Transverse colon (tissue), 4 donors: ENCODE results near the gene PDE3B.

Experiments
- EP300 ChIP-seq: sonication (generic); formaldehyde crosslinking; IDR thresholded peaks from one replicate; pipeline ENCODE4 v1.6.1; 2017; ENCODE audit warnings: antibody characterized with exemption, low read depth
- POLR2A ChIP-seq: fragments of 450-650 bp; IDR thresholded peaks from one replicate; pipeline ENCODE4 v1.6.1; 2016; ENCODE audit warnings: antibody characterized with exemption, mild to moderate bottlenecking, moderate library complexity
- POLR2AphosphoS5 ChIP-seq, 3 donors: sonication (generic); formaldehyde crosslinking; IDR thresholded peaks; one replicate each; pipeline ENCODE4 v1.6.1; 2016; ENCODE audit warnings: antibody characterized with exemption in 3 of 3
- TF ChIP-seq, protein P1 (sequence below), 5 experiments: fragments of 200-600 bp in 3 of 5; fragments of 450-650 bp in 2 of 5; sonication (generic) in 3 of 5; IDR thresholded peaks; 1 replicate in 2 of 5; 2 replicates in 3 of 5; pipeline ENCODE4 v1.5.1; 2016 to 2017; ENCODE audit warnings: antibody characterized with exemption in 5 of 5, inconsistent platforms in 3 of 5, mild to moderate bottlenecking in 2 of 5, moderate library complexity in 1 of 5

GRCh38 chr11:14617241-14618027, 26.2 kb upstream of the PDE3B start:
- TF ChIP-seq, protein P1, sequence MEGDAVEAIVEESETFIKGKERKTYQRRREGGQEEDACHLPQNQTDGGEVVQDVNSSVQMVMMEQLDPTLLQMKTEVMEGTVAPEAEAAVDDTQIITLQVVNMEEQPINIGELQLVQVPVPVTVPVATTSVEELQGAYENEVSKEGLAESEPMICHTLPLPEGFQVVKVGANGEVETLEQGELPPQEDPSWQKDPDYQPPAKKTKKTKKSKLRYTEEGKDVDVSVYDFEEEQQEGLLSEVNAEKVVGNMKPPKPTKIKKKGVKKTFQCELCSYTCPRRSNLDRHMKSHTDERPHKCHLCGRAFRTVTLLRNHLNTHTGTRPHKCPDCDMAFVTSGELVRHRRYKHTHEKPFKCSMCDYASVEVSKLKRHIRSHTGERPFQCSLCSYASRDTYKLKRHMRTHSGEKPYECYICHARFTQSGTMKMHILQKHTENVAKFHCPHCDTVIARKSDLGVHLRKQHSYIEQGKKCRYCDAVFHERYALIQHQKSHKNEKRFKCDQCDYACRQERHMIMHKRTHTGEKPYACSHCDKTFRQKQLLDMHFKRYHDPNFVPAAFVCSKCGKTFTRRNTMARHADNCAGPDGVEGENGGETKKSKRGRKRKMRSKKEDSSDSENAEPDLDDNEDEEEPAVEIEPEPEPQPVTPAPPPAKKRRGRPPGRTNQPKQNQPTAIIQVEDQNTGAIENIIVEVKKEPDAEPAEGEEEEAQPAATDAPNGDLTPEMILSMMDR (IDR thresholded peaks at IDR 0.05), result no peak
- TF ChIP-seq POLR2AphosphoS5 (IDR thresholded peaks at IDR 0.05) (no peak), POLR2A (no peak), EP300 (no peak)
